ENCODE measurements around the gene RIMKLB. TPM values are rescaled to one million over a fixed set of nuclear protein-coding genes. Genes with fewer than 3 reads are reported as not detected.

RIMKLB gene
- total and polyA plus RNA-seq, 10 of the 15 experiments (the other 5 are each of a cell fraction or from before 2014, with no cell fraction given) = 0.15 to 0.83 (median 0.46) TPM

DNA sequence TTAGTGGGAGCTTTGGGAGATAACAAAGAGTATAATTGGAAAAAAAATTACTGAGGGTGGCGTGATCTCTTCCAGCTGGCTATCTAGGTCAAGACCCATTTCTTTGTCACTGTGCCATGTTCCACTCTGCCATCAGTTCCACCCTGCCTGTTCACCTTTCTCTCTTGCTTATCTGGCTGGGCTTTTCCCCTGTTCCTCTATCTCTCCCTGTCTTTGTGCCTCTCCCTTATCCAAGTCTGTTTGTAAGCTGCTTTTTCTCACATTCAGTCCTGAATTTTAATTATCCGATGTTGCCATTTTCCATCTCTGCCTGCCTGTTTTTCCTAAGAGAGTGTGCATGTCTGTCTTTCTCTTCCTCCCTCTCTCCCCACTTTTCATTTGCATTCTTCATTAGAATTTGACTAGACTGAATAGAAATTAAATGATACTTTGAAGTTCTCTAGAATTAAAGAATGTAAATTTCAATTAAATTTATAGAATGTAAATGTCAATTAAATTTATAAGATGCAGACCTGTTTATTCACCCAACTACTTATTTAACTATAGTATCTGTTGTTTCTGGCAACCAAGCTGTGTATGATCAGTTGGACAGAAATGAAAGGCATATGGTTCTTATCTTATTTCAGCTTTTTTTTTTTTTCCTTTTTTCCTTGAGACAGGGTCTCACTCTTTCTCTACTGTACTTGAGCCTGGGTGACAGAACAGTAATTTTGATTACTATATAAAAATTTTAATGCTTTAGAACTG is 83.8 kb downstream of the RIMKLB start:
- TF ChIP-seq, protein P1, sequence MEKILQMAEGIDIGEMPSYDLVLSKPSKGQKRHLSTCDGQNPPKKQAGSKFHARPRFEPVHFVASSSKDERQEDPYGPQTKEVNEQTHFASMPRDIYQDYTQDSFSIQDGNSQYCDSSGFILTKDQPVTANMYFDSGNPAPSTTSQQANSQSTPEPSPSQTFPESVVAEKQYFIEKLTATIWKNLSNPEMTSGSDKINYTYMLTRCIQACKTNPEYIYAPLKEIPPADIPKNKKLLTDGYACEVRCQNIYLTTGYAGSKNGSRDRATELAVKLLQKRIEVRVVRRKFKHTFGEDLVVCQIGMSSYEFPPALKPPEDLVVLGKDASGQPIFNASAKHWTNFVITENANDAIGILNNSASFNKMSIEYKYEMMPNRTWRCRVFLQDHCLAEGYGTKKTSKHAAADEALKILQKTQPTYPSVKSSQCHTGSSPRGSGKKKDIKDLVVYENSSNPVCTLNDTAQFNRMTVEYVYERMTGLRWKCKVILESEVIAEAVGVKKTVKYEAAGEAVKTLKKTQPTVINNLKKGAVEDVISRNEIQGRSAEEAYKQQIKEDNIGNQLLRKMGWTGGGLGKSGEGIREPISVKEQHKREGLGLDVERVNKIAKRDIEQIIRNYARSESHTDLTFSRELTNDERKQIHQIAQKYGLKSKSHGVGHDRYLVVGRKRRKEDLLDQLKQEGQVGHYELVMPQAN (conservative IDR thresholded peaks at IDR 0.05) = no peak
- TF ChIP-seq NFYA (IDR thresholded peaks at IDR 0.05; ENCODE audit: borderline replicate concordance, low read depth, low read length) (no peak), CREB1 (IDR thresholded peaks at IDR 0.05; ENCODE audit: low read depth) (no peak), RELA (IDR thresholded peaks at IDR 0.05; ENCODE audit: borderline replicate concordance, partially characterized antibody) (no peak), PAX8 (IDR thresholded peaks at IDR 0.05) (no peak)
- TF ChIP-seq, protein P2, sequence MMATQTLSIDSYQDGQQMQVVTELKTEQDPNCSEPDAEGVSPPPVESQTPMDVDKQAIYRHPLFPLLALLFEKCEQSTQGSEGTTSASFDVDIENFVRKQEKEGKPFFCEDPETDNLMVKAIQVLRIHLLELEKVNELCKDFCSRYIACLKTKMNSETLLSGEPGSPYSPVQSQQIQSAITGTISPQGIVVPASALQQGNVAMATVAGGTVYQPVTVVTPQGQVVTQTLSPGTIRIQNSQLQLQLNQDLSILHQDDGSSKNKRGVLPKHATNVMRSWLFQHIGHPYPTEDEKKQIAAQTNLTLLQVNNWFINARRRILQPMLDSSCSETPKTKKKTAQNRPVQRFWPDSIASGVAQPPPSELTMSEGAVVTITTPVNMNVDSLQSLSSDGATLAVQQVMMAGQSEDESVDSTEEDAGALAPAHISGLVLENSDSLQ (IDR thresholded peaks at IDR 0.05) = no peak

More for the DNA sequence above, 83.8 kb downstream of the RIMKLB start:
- DNase-seq (ENCODE audit: low read depth, low spot score) (no peak), FAIRE-seq (no peak), ATAC-seq (no peak)
- 100% methylated on average over 2 of the region's 2 CpGs for WGBS (ENCODE audit: insufficient coverage, insufficient replicate concordance, low lambda C conversion rate, missing lambda C conversion rate)
- ChIA-PET POLR2A (no interaction called here), CTCF (interaction anchor here (1.3 kb wide), 1 partner anchor 268 kb away, joined by 6 read pairs; no protein-coding TSS in a partner anchor), RAD21 (ENCODE audit: unreplicated experiment) (no interaction called here), SMC1A (ENCODE audit: uncharacterized antibody, unreplicated experiment) (interaction anchor here (1.5 to 1.7 kb wide), 2 partner anchors 72 to 79 kb away, joined by 3 to 5 read pairs; no protein-coding TSS in a partner anchor)
- Histone ChIP-seq H3K79me2 (ENCODE audit: control insufficient read depth, insufficient read depth, low read length) (no peaks in the 10 kb centered on the region), H3K4me1 (ENCODE audit: control insufficient read depth, insufficient read depth, low read length) (no peaks in the 10 kb centered on the region), H4K20me1 (ENCODE audit: control insufficient read depth, insufficient read depth) (no peaks in the 10 kb centered on the region), H3K9ac (ENCODE audit: control insufficient read depth, insufficient read depth, low read length) (no peak overlapping the region), H3K4me2 (ENCODE audit: control insufficient read depth, insufficient read depth) (no peak overlapping the region), H3K27me3 (replicated peaks in 1 of 2; ENCODE audit: control insufficient read depth in 2 of 2, insufficient read depth in 2 of 2, low read length in 1 of 2) (no peaks in the 10 kb centered on the region; a peak in 1 of 4 replicates), H3K4me3 (no peak overlapping the region), H3K27ac (ENCODE audit: control insufficient read depth, insufficient read depth) (no peak overlapping the region), H2AFZ (ENCODE audit: control insufficient read depth, low read depth, low read length) (no peak overlapping the region), H3K9me3 (replicated peaks; ENCODE audit: control insufficient read depth, insufficient read depth, low read length) (no peaks in the 10 kb centered on the region), H3K36me3 (ENCODE audit: control insufficient read depth in 2 of 2, insufficient read depth in 2 of 2, low read length in 1 of 2) (no peaks in the 10 kb centered on the region)
- intact Hi-C loops (cut with micrococcal nuclease; ENCODE audit: unreplicated experiment) (loop anchor here (5.0 kb wide), 2 partner anchors 239 to 261 kb away; partner anchors contain the start of gene CLEC4E), in situ Hi-C loops (cut with MboI) (no loop called here)
- no TSS peak for BruUV-seq (replicated peaks)
